LNCaP clone FGC (cell line): ENCODE data around the gene SLC24A3.

Experiments used
- DNase-seq: peaks from one replicate; pipeline ENCODE4 v3.0.0-alpha.2; 2011; ENCODE audit warnings: low read depth
- H3K4me3 ChIP-seq: 2 replicates; pipeline ENCODE4 v1.5.1; 2011; ENCODE audit warnings: mild to moderate bottlenecking, low read depth, low read length, control low read depth
- CTCF ChIP-seq: IDR thresholded peaks from 2 replicates; pipeline ENCODE4 v1.5.1; 2012; ENCODE audit warnings: mild to moderate bottlenecking; ENCODE audit not compliant: control insufficient read depth, insufficient read depth; ENCODE audit errors: extremely low read depth

The SLC24A3 gene

DNA sequence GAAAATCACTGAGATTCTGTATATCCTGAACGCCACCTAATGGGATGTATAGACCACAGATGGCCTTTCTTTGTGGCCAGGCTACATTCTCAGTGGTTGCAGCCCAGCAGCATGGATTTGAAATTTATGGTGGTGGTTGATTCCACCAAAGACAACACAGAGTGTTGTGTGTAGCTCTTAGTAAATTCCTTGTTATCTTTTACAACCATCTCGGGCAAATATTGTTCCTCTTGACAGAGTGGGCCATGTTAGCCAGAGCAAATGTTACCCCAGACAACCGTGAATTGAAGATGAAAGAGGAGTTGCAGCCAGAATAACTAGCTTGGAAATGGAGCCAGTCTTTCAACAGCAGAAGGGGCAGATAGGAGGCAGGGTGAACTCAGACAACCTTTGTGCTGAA, 39.5 kb downstream of the SLC24A3 start:
- no peak for DNase-seq
- no peak overlapping the region for H3K4me3 ChIP-seq
- no peak for TF ChIP-seq CTCF

DNA sequence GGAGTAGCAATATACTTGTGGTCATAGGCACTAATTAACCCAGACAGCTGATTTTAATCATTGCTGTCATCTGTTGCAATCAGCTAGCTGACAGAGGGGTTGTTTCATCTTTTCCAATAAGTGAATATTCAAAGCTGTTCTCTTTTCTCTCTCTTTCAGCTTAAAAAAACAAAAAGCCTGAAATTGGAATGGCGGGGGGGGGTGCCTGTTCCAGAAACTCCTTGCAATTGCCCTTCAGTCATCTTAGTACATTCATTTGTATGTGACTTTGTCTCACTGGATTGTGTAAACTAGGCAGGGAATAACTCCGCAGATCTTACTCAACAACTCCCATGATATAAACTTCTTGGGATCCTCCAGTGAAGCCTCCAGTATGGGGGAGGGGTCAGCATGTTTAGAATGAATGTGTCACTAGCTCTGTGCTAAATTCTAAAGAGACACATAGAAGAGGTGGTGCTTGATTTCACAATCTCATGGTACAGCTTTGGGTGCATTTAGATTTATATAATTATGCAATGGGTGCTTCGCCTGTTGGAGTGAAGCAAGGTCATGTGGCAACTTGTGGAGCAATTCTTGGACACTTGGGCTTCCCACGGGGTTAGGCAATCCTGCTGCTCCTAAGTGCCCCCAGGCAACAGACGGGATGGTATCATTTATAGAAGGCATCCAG, 40.1 kb downstream of the SLC24A3 start:
- no peak for TF ChIP-seq CTCF
- no peak overlapping the region for H3K4me3 ChIP-seq
- no peak for DNase-seq

DNA sequence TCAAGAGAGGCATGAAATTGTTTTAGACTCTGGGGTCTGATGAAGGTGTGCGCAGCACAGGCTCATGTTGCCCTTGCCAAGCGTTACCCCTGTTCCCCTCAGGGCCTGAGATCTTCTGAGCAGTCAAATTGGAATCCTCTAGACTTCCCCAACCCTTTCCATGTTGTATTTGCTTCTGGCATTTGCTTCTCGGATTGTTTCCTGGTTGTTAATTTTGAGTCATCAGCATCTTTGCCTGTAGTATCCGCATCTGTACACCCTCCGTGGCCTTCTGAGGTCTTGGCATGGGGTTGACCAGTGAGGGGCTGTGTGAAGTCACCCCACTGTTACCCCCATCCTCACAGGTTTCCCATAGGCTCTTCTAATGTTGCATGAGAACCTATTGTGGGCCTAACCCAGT, 40.9 kb downstream of the SLC24A3 start:
- no peak overlapping the region for H3K4me3 ChIP-seq
- no peak for TF ChIP-seq CTCF
- DNase-seq: no peak

- no peak for DNase-seq
- no peak overlapping the region for H3K4me3 ChIP-seq
- no peak for TF ChIP-seq CTCF
These were observed 41.7 kb downstream of the SLC24A3 start for GRCh38 chr20:19253916-19254820.

- no peak for DNase-seq
- TF ChIP-seq CTCF: no peak
- H3K4me3 ChIP-seq: no peak overlapping the region
These were observed 42.5 kb downstream of the SLC24A3 start for GRCh38 chr20:19254956-19255355.

DNA sequence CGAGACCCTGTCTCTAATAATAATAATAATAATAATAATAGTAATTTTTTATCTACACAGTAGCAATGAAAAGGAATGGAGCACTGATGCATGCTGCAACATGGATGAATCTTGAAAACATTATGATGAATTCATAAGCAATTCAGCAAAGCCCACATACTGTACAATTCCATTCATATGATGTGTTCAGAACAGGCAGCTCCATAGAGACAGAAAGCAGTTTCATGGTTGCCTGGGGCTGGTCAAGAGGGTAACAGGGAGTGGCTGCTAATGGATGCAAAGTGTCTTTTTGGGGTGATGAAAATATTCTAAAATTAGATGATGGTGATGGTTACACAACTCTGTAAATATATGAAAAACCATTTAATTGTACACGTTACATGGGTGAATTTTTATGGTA, 43.6 kb downstream of the SLC24A3 start:
- DNase-seq: no peak
- TF ChIP-seq CTCF: no peak
- H3K4me3 ChIP-seq: no peak overlapping the region
